Spleen (tissue), 11 donors: ENCODE data around the gene EXTL2. TPM values are rescaled to one million over a fixed set of nuclear protein-coding genes. Genes with fewer than 3 reads are reported as not detected.

Experiments
- DNase-seq: peaks from one replicate; pipeline ENCODE4 v3.0.0-alpha.2; 2020
- H3K27ac ChIP-seq, 8 donors: fragments of 200-600 bp; sonication (generic) in 7 of 8; 1 replicate in 4 of 8; 2 replicates in 4 of 8; pipeline versions ENCODE4 v1.5.0 to v1.8.0; 2016 to 2021; ENCODE audit warnings: inconsistent platforms in 4 of 8, mild to moderate bottlenecking in 4 of 8, moderate library complexity in 1 of 8
- H3K27me3 ChIP-seq, 7 donors: fragments of 200-600 bp; sonication (generic) in 6 of 7; replicated peaks in 1 of 7; 1 replicate in 4 of 7; 2 replicates in 3 of 7; pipeline versions ENCODE4 v1.5.0 to v1.8.0; 2016 to 2021; ENCODE audit warnings: inconsistent platforms in 3 of 7, mild to moderate bottlenecking in 1 of 7
- H3K36me3 ChIP-seq, 6 donors: fragments of 200-600 bp; sonication (generic) in 5 of 6; 1 replicate in 4 of 6; 2 replicates in 2 of 6; pipeline versions ENCODE4 v1.5.0 to v1.8.0; 2016 to 2021; ENCODE audit warnings: inconsistent platforms in 2 of 6
- H3K4me1 ChIP-seq, 6 donors: fragments of 200-600 bp; sonication (generic) in 5 of 6; 1 replicate in 3 of 6; 2 replicates in 3 of 6; pipeline versions ENCODE4 v1.5.0 to v1.8.0; 2016 to 2021; ENCODE audit warnings: inconsistent platforms in 3 of 6
- H3K4me3 ChIP-seq, 8 donors: fragments of 200-600 bp; sonication (generic) in 7 of 8; 1 replicate in 4 of 8; 2 replicates in 4 of 8; pipeline versions ENCODE4 v1.5.0 to v1.8.0; 2016 to 2021; ENCODE audit warnings: inconsistent platforms in 4 of 8, mild to moderate bottlenecking in 4 of 8, moderate library complexity in 2 of 8
- H3K9me3 ChIP-seq, 8 donors: fragments of 200-600 bp; sonication (generic) in 7 of 8; 1 replicate in 4 of 8; 2 replicates in 4 of 8; pipeline versions ENCODE4 v1.5.0 to v1.8.0; 2016 to 2021; ENCODE audit warnings: inconsistent platforms in 4 of 8
- POLR2A ChIP-seq, 3 donors: fragments of 450-650 bp; IDR thresholded peaks; one replicate each; pipeline ENCODE4 v1.5.1; 2017; ENCODE audit warnings: antibody characterized with exemption in 3 of 3, mild to moderate bottlenecking in 1 of 3
- POLR2AphosphoS5 ChIP-seq, 3 donors: sonication (generic); formaldehyde crosslinking; IDR thresholded peaks; one replicate each; pipeline ENCODE4 v1.5.1; 2017; ENCODE audit warnings: antibody characterized with exemption in 3 of 3
- WGBS, 5 donors: extraction: QIAGEN DNeasy Blood & Tissue Kit in 3 of 5; methylation state at CpG; one replicate each; pipeline versions ENCODE4 v1.1.5 to v1.1.7; 2013 to 2018; 5-methylcytosine and 5-hydroxymethylcytosine counted together
- intact Hi-C: fragments of 100-400 bp; cut with DNase I; formaldehyde crosslinking; loops from one replicate; pipeline ENCODE4 v1.15.0; 2023; ENCODE audit warnings: low total_unique reads
- polyA plus RNA-seq, 3 donors: library from polyadenylated mRNA; stranded (reverse); fragments of 200-250 nt; gene quantifications; one replicate each; pipeline ENCODE4 v1.2.1, GENCODE V29; 2013
- total RNA-seq, 7 donors: library from RNA; depleted of rRNA in 3 of 7; stranded (reverse); fragments of >200 nt in 3 of 7; fragmentation: NEBNext Ultra II Directional in 4 of 7; extraction: Animal tissue kit (Norgen Biotek cat#: 25700) in 4 of 7; gene quantifications; one replicate each; pipeline versions ENCODE4 v1.1.0 to v1.2.1, GENCODE V29; 2016 to 2021
- TF ChIP-seq, protein P1 (sequence below), 11 experiments: fragments of 200-600 bp in 7 of 11; fragments of 450-650 bp in 4 of 11; sonication (generic) in 4 of 11; IDR thresholded peaks in 8 of 11; conservative IDR thresholded peaks in 3 of 11; 1 replicate in 7 of 11; 2 replicates in 4 of 11; pipeline versions ENCODE4 v1.4.0 to v1.8.0; 2016 to 2021; ENCODE audit warnings: antibody characterized with exemption in 11 of 11, inconsistent platforms in 4 of 11, mild to moderate bottlenecking in 1 of 11
- donor health status: healthy with polysubstance abuse.
- donor health status: DM: no; HTN: no; CAD: no; lungs with moderate emphysema.
- donor health status: DM: no; HTN: no; CAD: no.
- donor health status: Bipolar disorder and iron deficiency.
- donor health status: healthy.
- donor health status: DM: no; HTN: no; CAD: no.
- donor health status: DM: yes; HTN: yes; CAD: no.

The EXTL2 gene
- total and polyA plus RNA-seq, 10 donors = 5.0 to 14.1 (median 8.4) TPM

DNA sequence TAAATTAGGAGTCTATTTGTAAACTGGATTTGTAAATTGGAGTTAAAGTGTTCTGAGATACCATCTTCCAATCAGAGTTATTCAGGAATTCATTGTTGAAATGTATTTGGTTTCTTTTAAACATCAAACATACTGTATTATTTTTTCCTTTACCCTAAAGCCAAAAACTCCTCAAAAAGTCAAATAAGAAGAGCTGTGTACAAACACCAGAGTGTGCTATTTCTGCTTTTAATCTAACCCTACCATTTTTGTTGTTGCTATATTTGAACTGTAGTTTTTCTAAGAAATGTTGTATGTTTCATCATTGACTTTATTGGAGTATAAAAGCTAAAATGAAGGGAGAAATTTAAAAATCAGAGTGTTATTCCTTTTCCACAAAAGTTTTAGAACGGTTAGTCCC lies 37.1 kb upstream of the EXTL2 start:
- H3K27me3 ChIP-seq = no peaks in the 10 kb centered on the region
- 90 to 100% (median 97%) methylated on average over 1 of the region's 1 CpG for WGBS, 5 donors
- TF ChIP-seq, protein P1, sequence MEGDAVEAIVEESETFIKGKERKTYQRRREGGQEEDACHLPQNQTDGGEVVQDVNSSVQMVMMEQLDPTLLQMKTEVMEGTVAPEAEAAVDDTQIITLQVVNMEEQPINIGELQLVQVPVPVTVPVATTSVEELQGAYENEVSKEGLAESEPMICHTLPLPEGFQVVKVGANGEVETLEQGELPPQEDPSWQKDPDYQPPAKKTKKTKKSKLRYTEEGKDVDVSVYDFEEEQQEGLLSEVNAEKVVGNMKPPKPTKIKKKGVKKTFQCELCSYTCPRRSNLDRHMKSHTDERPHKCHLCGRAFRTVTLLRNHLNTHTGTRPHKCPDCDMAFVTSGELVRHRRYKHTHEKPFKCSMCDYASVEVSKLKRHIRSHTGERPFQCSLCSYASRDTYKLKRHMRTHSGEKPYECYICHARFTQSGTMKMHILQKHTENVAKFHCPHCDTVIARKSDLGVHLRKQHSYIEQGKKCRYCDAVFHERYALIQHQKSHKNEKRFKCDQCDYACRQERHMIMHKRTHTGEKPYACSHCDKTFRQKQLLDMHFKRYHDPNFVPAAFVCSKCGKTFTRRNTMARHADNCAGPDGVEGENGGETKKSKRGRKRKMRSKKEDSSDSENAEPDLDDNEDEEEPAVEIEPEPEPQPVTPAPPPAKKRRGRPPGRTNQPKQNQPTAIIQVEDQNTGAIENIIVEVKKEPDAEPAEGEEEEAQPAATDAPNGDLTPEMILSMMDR (IDR thresholded peaks at IDR 0.05 in 8 of 11, conservative IDR thresholded peaks at IDR 0.05 in 3 of 11) = no peak
- TF ChIP-seq POLR2A (IDR thresholded peaks at IDR 0.05) = no peak
- no peak overlapping the region for H3K4me3 ChIP-seq
- peaks cover 0 to 5% (median 0%) of the 10 kb centered on the region in 8 donors for H3K9me3 ChIP-seq
- intact Hi-C loops = no loop called here
- H3K36me3 ChIP-seq = peaks cover 0 to 40% (median 5%) of the 10 kb centered on the region in 6 donors
- H3K27ac ChIP-seq = peak overlapping the region in 3 of 8 donors; percentile 10 to 62 (median 11)
- H3K4me1 ChIP-seq = peaks cover 0 to 61% (median 22%) of the 10 kb centered on the region in 6 donors
- DNase-seq = no peak

- Histone ChIP-seq H3K9me3 (peaks cover 0 to 5% (median 0%) of the 10 kb centered on the region in 8 donors), H3K27ac (peak overlapping the region in 2 of 8 donors; percentile 3 to 62), H3K4me1 (peaks cover 0 to 68% (median 22%) of the 10 kb centered on the region in 6 donors), H3K4me3 (no peak overlapping the region), H3K36me3 (peaks cover 0 to 44% (median 8%) of the 10 kb centered on the region in 6 donors), H3K27me3 (no peaks in the 10 kb centered on the region)
- intact Hi-C loops = no loop called here
- no peak for DNase-seq
- TF ChIP-seq, protein P1 (IDR thresholded peaks at IDR 0.05 in 8 of 11, conservative IDR thresholded peaks at IDR 0.05 in 3 of 11) = no peak
- TF ChIP-seq POLR2AphosphoS5 (IDR thresholded peaks at IDR 0.05) (no peak), POLR2A (IDR thresholded peaks at IDR 0.05) (no peak)
These were observed 35.9 kb upstream of the EXTL2 start for GRCh38 chr1:100930494-100930893.

DNA sequence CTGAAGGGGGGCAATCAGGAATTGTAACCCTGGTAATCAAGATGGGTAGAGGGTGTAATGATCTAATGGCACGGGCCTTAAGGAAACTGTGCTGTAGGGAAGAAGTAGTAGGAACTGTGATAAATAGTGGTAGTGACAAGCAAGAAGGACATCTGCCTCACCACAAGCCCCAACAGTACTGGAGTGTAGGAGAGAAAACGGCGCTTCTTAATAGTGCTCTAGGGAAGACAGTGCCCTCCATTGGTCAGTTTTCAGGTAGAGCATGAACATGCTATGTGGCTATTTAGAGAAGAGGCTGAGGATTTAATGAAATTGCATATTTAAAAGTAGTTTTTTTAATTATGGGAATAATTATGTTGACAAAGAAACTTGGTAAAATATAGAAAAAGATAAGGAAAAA lies 33.5 kb upstream of the EXTL2 start:
- H3K9me3 ChIP-seq = no peaks in the 10 kb centered on the region
- intact Hi-C loops = loop anchor here (5.0 kb wide), 1 partner anchor 354 kb away; no protein-coding TSS in a partner anchor
- peaks cover 0 to 56% (median 13%) of the 10 kb centered on the region in 6 donors for H3K36me3 ChIP-seq
- DNase-seq = no peak
- H3K4me1 ChIP-seq = peaks cover 0 to 74% (median 24%) of the 10 kb centered on the region in 6 donors
- H3K27me3 ChIP-seq = no peaks in the 10 kb centered on the region
- 74 to 86% (median 78%) methylated on average over 3 of the region's 3 CpGs for WGBS, 5 donors
- H3K27ac ChIP-seq = peak overlapping the region in 5 of 8 donors; percentile 44 to 79 (median 61)
- H3K4me3 ChIP-seq = no peak overlapping the region
- TF ChIP-seq, protein P1 (IDR thresholded peaks at IDR 0.05 in 8 of 11, conservative IDR thresholded peaks at IDR 0.05 in 3 of 11) = no peak
- TF ChIP-seq POLR2AphosphoS5 (IDR thresholded peaks at IDR 0.05) (no peak), POLR2A (IDR thresholded peaks at IDR 0.05) (no peak)

- Histone ChIP-seq H3K4me3 (no peak overlapping the region), H3K27me3 (no peaks in the 10 kb centered on the region), H3K36me3 (peaks cover 0 to 54% (median 14%) of the 10 kb centered on the region in 6 donors), H3K9me3 (no peaks in the 10 kb centered on the region), H3K4me1 (peaks cover 0 to 74% (median 24%) of the 10 kb centered on the region in 6 donors), H3K27ac (peak overlapping the region in 7 of 8 donors; percentile 16 to 79 (median 46))
- WGBS, 5 donors = 41 to 51% (median 48%) methylated on average over 2 of the region's 2 CpGs
- no peak for DNase-seq
- TF ChIP-seq, protein P1 (IDR thresholded peaks at IDR 0.05 in 8 of 11, conservative IDR thresholded peaks at IDR 0.05 in 3 of 11) = no peak
- TF ChIP-seq POLR2AphosphoS5 (IDR thresholded peaks at IDR 0.05) = peak in 1 of 3 donors; percentile 51
- TF ChIP-seq POLR2A (IDR thresholded peaks at IDR 0.05) = no peak
- intact Hi-C loops = loop anchor here (5.0 kb wide), 1 partner anchor 355 kb away; no protein-coding TSS in a partner anchor
These were observed 32.6 kb upstream of the EXTL2 start for GRCh38 chr1:100927276-100927675.
